GM18868 (cell line): ENCODE results near the gene PAPOLG.
"Not testable (repeated sequence)": the region's sequence is repeated elsewhere in the genome, so short reads cannot be mapped to it uniquely, and the experiment has no call there.

Experiments used
- ATAC-seq: cut with Tn5 transposase; IDR thresholded peaks from one replicate; pipeline ENCODE4 v1.9.1; 2021; ENCODE audit warnings: mild to moderate bottlenecking, moderate library complexity; ENCODE audit not compliant: unreplicated experiment

The PAPOLG gene

GRCh38 chr2:60771508-60771907 is 15.4 kb downstream of the PAPOLG start:
- no peak for ATAC-seq

DNA sequence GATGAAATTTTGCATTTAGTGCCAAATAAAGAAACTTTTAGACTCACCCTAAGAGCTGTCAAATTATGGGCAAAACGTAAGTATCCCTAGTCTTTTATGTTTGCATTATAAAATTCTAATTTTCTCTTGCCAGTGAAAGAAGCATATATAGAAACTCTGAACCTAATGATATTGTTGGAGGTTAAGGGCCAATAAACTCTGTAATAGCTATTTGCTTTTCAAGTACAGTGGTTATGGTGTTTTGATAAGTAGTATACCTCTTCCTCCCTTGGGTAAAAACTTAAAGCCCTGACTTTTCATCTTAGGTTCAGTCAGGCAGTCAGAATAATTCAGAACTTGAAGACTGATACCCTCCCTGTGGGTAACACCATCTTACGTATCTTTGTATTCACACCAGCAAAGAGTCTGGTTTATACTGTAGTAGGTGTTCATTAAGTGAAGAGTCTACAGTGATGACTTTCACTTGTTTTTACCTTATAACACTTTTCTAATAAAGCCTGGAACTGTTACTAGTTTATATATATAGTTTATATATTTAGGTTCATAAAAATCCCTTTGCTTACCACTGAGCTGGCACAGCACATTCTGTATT is 19.1 kb downstream of the PAPOLG start:
- ATAC-seq = no peak

DNA sequence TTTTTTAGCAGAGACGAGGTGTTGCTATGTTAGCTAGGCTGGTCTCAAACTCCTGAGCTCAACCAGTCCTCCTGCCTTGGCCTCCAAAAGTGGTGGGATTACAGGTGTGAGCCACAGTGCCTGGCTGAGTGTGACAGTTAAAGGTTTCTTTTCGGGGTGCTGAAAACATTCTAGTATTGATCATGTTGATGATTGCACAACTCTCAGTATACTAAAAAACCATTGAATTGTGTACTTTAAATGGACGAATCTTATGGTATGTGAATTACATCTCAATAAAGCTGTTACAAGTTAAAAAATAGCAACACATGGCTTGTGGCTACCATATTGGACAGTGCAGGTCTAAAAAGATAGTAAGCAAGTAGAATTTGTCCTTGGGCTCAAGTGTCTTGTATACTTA is 22.3 kb downstream of the PAPOLG start:
- ATAC-seq = no peak

- no peak for ATAC-seq
Observed at GRCh38 chr2:60779426-60779825, 23.4 kb downstream of the PAPOLG start.

DNA sequence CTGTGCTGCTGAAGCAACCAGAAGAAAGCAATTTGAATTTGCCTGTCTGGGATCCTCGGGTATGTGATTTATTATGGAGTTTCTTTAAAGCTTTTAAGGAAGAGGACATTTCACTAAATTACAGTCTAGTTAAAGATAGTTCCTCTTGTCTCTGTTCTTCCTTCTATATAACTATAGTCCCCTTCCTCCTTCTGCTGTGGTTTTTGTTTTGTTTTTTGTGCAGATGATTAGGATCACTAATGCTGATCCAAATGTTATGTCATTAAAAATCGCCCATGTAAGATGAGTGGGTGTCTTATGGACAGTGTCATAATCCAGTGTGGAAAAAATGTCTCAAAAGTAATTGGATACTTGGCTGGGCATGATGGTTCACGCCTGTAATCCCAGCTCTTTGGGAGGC is 24.7 kb downstream of the PAPOLG start:
- no peak for ATAC-seq

GRCh38 chr2:60793169-60793568 is 37.1 kb downstream of the PAPOLG start:
- ATAC-seq = no peak

DNA sequence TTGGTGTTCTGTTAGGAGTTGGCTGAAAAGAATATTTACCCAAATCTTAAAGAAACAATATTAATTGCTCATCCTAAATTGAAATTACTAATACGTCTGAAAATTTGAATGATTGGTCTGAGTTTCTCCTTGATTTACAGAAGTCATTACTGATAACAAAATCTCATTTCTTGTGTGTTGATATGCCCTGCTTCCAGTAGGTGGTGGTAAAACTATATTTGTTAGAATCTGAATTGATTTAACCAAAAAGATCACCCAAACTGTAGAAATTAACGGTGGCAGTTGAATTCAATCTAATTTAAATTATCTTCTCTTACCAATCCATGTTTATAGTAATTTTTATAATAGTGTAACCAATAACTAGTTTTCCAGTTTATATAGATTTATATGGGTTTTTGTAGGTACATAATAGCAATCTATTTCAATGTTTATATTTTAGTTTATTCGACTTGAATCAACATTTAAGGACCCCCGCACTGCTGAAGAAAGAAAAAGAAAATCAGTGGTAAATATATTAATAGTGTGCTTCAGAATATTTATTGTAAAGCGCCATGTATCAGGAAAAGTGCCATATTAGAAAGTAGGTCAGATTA is 38.3 kb downstream of the PAPOLG start:
- ATAC-seq = no peak

- peak; percentile 72 for ATAC-seq
Observed at GRCh38 chr2:60796573-60797509, 40.8 kb downstream of the PAPOLG start.

GRCh38 chr2:60804473-60804872 is 48.4 kb downstream of the PAPOLG start:
- ATAC-seq = no peak

DNA sequence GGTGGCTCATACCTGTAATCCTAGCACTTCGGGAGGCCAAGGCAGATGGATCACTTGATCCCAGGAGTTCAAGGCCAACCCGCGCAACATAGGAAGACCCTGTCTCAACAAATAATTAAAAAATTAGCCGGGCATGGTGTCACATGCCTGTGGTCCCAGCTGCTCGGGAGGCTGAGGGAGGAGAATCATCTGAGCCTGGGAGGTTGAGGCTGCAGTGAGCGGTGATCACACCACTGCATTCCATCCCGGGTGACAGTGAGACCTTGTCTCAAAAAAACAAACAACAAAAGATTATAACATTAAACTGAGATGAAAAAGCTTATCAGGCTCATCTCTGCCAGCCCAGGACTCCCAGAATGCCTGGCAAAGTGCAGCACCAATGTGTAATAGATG is 50.5 kb downstream of the PAPOLG start:
- no peak for ATAC-seq

GRCh38 chr2:60806988-60807681 is 51.1 kb downstream of the PAPOLG start:
- ATAC-seq = peak; percentile 87

- no peak for ATAC-seq
Observed at GRCh38 chr2:60808330-60808801, 52.3 kb downstream of the PAPOLG start.

DNA sequence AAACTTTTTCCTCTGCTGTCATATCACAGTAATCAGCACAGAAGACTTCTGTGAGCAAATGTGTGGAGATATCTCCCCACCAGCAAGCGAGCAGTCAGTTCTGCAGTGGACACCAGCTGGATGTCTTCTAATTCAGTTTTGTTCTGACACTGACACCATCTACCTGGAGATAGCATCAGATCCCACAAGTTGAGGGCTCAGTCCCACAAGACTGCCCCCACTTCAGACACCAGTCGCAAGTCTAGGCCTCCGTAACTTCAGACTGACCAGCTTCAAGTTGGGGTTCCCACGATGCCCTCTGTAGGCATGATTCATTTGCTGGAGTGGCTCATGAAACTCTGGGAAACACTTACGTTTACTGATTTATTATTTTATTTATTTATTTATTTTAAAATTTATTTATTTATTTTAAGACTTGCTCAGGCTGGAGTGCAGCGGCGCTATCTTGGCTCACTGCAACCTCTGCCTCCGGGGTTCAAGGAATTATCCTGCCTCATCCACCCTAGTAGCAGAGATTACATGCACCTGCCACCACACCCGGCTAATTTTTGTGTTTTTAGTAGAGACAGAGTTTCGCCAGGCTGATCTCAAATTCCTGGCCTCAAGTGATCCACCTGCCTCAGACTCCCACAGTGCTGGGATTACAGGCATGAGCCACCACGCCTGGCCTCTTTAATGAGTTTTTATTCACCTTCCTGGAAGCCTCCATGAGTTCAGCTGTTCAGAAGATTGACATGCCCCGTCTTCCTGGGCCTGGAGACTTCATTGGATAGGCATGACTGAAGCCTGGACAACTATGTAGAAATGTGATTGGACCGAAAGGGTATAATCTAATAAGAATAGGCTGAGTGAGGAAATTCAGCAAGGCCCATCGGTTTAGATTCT is 55.7 kb downstream of the PAPOLG start:
- ATAC-seq = no peak

DNA sequence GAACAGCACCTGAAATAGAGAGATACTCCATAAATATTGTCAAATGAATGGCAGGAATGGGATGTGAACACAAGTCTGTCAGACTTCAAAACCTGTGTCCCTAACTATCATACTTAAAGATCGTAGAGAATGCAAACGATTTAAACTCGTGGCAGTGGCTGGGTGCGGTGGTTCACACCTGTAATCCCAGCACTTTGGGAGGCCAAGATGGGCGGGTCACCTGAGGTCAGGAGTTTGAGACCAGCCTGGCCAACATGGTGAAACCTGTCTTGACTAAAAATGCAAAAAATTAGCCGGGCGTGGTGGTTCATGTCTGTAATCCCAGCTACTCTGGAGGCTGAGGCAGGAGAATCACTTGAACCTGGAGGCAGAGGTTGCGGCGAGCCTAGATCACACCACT is 61.1 kb downstream of the PAPOLG start:
- ATAC-seq = not testable (repeated sequence)

- ATAC-seq = no peak
Observed at GRCh38 chr2:60818272-60818671, 62.2 kb downstream of the PAPOLG start.

GRCh38 chr2:60819155-60819862 is 63.2 kb downstream of the PAPOLG start:
- ATAC-seq = no peak

DNA sequence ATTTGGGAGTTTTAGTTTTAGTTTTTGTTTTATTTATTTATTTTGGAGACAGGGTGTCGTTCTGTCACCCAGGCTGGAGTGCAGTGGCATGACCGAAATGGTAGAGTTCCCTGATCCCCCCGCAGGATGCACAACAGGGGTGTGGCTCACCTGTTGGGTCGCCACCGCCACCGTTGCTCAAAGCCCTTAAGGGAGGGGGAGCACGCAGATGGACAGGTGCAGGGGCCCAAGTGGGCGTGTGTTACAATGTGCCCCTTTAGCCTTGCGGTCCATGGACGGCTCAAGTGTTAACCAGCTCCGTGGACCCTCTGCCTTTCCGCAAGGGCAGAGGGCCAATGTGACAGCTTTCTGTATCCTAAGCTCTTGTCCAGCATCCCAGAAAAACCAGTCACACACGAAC is 63.9 kb downstream of the PAPOLG start:
- ATAC-seq = no peak

GRCh38 chr2:60820416-60821132 is 64.5 kb downstream of the PAPOLG start:
- no peak for ATAC-seq

- ATAC-seq = no peak
Observed at GRCh38 chr2:60821133-60821469, 65.0 kb downstream of the PAPOLG start.
